ENCODE results near the gene BPIFB6.

Gene BPIFB6

GRCh38 chr20:33009214-33010132 lies 22.0 kb upstream of the BPIFB6 start:
- Mint-ChIP-seq H3K27me3 (no peaks in the 10 kb centered on the region), H3K4me3 (no peak overlapping the region), H3K9me3 (no peaks in the 10 kb centered on the region), H3K27ac (no peak overlapping the region), H3K36me3 (ENCODE audit: low read depth) (no peaks in the 10 kb centered on the region), H3K4me1 (ENCODE audit: low read depth) (no peaks in the 10 kb centered on the region)

GRCh38 chr20:33010133-33010504 lies 21.3 kb upstream of the BPIFB6 start:
- Mint-ChIP-seq H3K4me1 (ENCODE audit: low read depth) (no peaks in the 10 kb centered on the region), H3K27ac (no peak overlapping the region), H3K9me3 (no peaks in the 10 kb centered on the region), H3K27me3 (no peaks in the 10 kb centered on the region), H3K4me3 (no peak overlapping the region), H3K36me3 (ENCODE audit: low read depth) (no peaks in the 10 kb centered on the region)

DNA sequence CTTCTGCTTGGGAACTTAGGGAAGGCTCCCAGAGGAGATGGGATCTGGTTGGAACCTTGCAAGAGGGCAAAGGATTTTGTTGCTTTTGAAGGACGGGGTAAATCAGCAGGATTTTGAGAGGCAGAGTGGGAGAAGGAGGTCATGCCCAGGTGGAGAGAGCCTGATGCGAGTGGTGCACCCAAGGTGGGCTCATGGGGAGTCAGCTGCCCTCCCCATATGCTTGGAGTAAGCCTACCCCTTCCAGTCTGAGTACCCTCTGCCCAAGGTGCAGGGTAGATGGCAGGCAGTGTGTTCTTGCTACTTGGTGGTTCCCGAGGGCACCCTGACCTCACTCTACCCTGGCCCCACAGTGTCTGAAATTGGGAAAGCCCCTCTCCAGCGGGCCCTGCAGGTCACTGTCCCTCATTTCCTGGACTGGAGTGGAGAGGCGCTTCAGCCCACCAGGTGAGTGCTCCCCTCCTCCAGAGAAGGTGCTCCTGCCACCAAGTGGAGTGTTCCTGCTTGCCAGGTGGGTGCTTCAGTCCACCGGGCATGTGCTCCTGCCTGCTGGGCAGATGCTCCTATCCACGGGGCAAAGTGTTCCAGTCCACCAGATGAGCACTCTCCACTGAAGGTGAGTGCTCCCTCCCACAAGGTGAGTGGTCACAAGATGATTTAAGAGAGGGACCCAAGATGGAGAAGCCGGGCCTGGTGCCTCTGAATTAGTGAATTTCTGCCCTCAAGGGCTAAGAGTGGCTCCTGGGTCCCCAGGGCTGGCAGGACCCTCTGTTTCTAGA lies 20.6 kb upstream of the BPIFB6 start:
- no peaks in the 10 kb centered on the region for H3K27me3 Mint-ChIP-seq
- H3K4me1 Mint-ChIP-seq (ENCODE audit: low read depth), result no peaks in the 10 kb centered on the region
- H3K27ac Mint-ChIP-seq, result no peak overlapping the region
- H3K36me3 Mint-ChIP-seq (ENCODE audit: low read depth), result no peaks in the 10 kb centered on the region
- H3K4me3 Mint-ChIP-seq, result no peak overlapping the region
- H3K9me3 Mint-ChIP-seq, result no peaks in the 10 kb centered on the region

DNA sequence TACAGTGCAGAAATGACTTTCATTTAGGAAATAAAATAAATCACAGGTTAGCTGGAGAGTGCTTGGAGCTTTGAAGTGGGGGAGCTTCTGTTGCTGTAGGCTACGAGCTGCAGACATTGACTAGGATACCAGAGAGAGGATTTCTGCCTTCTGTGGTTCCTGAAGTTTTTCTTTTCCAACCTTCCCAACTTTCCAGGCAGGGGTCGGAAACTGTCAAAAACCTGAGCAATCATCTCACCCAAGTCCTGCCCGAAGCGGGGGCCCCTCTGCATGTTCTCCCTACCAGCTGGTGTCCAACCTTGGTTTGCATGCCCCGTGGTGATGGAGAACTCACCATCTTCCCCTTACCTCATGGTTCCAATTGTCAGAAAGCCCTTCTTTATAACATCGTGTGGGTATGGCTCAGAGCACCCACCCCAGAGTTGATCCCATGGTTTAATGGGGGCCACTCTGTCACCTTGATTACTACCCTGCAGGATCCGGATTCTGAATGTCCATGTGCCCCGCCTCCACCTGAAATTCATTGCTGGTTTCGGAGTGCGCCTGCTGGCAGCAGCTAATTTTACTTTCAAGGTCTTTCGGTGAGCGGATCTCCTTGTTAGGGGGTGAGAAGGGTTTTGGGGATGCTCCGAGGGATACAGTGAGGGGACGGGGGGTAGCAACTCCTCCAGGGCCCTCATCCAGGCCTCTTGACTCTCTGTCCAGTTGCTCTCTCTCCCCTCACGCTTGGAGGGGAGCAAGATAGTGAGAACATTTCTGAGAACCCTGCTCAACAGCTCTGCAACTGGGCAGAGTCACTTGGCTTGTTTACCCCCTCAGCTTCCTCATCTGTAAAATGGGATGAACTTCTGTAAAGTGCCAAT lies 18.9 kb upstream of the BPIFB6 start:
- H3K36me3 Mint-ChIP-seq (ENCODE audit: low read depth), result no peaks in the 10 kb centered on the region
- H3K4me3 Mint-ChIP-seq, result no peak overlapping the region
- H3K4me1 Mint-ChIP-seq (ENCODE audit: low read depth), result no peaks in the 10 kb centered on the region
- no peaks in the 10 kb centered on the region for H3K27me3 Mint-ChIP-seq
- no peak overlapping the region for H3K27ac Mint-ChIP-seq
- no peaks in the 10 kb centered on the region for H3K9me3 Mint-ChIP-seq

DNA sequence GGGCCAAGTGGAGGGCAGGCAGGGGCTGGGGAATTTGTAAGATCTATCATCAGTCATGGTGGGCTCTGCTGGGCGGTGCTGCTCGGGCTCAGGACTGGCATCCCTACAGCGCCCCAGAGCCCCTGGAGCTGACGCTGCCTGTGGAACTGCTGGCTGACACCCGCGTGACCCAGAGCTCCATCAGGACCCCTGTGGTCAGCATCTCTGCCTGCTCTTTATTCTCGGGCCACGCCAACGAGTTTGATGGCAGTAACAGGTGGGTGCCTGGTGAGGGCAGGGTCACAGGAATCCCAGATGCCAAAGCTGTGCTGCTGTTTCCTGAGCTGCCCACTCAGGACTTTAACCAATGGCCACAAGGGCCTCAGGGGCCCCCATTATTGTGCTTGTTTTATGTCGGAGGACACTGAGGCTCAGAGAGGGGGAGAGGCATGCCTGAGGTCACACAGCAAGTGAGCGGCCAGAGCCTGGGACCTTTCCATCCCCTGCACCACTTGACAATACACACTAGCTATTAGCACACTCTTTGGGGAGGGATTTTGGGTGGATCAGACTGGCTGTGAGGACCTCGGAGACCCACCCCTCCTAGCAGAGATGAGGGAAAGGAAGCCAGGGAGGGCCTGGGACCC lies 17.6 kb upstream of the BPIFB6 start:
- Mint-ChIP-seq H3K9me3 (no peaks in the 10 kb centered on the region), H3K4me1 (ENCODE audit: low read depth) (no peaks in the 10 kb centered on the region), H3K36me3 (ENCODE audit: low read depth) (no peaks in the 10 kb centered on the region), H3K27ac (no peak overlapping the region), H3K4me3 (no peak overlapping the region), H3K27me3 (no peaks in the 10 kb centered on the region)

- H3K36me3 Mint-ChIP-seq (ENCODE audit: low read depth), result no peaks in the 10 kb centered on the region
- H3K27ac Mint-ChIP-seq, result no peak overlapping the region
- no peaks in the 10 kb centered on the region for H3K4me1 Mint-ChIP-seq (ENCODE audit: low read depth)
- no peaks in the 10 kb centered on the region for H3K27me3 Mint-ChIP-seq
- H3K4me3 Mint-ChIP-seq, result no peak overlapping the region
- H3K9me3 Mint-ChIP-seq, result no peaks in the 10 kb centered on the region
Observed at GRCh38 chr20:33014336-33015113, 16.9 kb upstream of the BPIFB6 start.

- H3K4me3 Mint-ChIP-seq, result no peak overlapping the region
- H3K9me3 Mint-ChIP-seq, result no peaks in the 10 kb centered on the region
- H3K27ac Mint-ChIP-seq, result no peak overlapping the region
- H3K4me1 Mint-ChIP-seq (ENCODE audit: low read depth), result no peaks in the 10 kb centered on the region
- no peaks in the 10 kb centered on the region for H3K27me3 Mint-ChIP-seq
- H3K36me3 Mint-ChIP-seq (ENCODE audit: low read depth), result no peaks in the 10 kb centered on the region
Observed at GRCh38 chr20:33015114-33015484, 16.3 kb upstream of the BPIFB6 start.

DNA sequence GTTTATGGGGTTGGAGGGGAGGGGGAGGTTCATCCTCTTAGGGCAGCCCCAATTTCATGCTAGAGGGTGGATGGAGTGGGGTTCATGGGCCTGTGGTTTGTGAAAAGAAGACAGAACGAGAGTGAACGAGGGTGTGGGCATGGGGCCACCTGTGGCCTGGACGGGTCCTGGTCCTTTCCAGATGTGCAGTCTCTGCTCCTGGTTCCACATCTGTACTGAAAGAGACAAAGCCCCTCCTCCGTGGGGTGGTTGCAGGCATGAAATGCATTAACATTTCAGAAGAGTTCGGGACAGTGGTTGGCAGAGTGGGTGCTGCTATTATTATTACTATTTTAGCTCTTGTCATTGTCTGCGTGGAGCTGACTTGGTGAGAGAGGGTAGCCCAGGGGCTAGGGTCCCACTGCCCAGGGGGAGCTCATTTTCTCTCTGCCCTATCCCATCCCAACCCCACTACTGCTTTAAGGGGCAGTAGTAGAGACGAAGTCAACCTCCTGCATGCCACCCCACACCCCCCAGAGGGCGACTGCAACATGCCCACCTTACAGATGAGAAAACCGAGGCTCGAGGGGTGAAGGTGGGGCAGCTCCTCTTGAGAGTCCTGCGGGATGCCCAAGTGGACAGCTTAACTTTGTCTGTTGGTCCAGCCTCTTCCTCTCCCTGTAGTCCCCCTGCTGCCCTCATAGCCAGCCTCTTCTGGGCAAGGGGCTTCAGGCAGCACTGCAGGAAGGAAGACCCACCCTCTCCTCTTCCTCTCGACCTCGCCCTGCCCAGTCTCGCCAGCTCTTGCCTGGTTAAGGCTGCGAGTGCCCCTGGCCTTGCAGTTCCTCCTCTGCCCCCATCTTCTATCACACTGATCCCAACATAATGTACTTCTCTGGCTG lies 15.5 kb upstream of the BPIFB6 start:
- Mint-ChIP-seq H3K27ac (no peak overlapping the region), H3K36me3 (ENCODE audit: low read depth) (no peaks in the 10 kb centered on the region), H3K4me3 (no peak overlapping the region), H3K4me1 (ENCODE audit: low read depth) (no peaks in the 10 kb centered on the region), H3K9me3 (no peaks in the 10 kb centered on the region), H3K27me3 (no peaks in the 10 kb centered on the region)

GRCh38 chr20:33016581-33017109 lies 14.8 kb upstream of the BPIFB6 start:
- Mint-ChIP-seq H3K9me3 (no peaks in the 10 kb centered on the region), H3K27ac (no peak overlapping the region), H3K27me3 (no peaks in the 10 kb centered on the region), H3K4me1 (ENCODE audit: low read depth) (no peaks in the 10 kb centered on the region), H3K36me3 (ENCODE audit: low read depth) (no peaks in the 10 kb centered on the region), H3K4me3 (no peak overlapping the region)

GRCh38 chr20:33017542-33017941 lies 13.9 kb upstream of the BPIFB6 start:
- no peak overlapping the region for H3K4me3 Mint-ChIP-seq
- H3K27me3 Mint-ChIP-seq, result no peaks in the 10 kb centered on the region

GRCh38 chr20:33018169-33018931 lies 13.1 kb upstream of the BPIFB6 start:
- no peak overlapping the region for H3K4me3 Mint-ChIP-seq
- H3K27me3 Mint-ChIP-seq, result no peaks in the 10 kb centered on the region
- H3K27ac Mint-ChIP-seq, result no peak overlapping the region

More at GRCh38 chr20:33017542-33017941, 13.9 kb upstream of the BPIFB6 start:
- Mint-ChIP-seq H3K27ac (no peak overlapping the region), H3K36me3 (ENCODE audit: low read depth) (no peaks in the 10 kb centered on the region), H3K4me1 (ENCODE audit: low read depth) (no peaks in the 10 kb centered on the region), H3K9me3 (no peaks in the 10 kb centered on the region)

DNA sequence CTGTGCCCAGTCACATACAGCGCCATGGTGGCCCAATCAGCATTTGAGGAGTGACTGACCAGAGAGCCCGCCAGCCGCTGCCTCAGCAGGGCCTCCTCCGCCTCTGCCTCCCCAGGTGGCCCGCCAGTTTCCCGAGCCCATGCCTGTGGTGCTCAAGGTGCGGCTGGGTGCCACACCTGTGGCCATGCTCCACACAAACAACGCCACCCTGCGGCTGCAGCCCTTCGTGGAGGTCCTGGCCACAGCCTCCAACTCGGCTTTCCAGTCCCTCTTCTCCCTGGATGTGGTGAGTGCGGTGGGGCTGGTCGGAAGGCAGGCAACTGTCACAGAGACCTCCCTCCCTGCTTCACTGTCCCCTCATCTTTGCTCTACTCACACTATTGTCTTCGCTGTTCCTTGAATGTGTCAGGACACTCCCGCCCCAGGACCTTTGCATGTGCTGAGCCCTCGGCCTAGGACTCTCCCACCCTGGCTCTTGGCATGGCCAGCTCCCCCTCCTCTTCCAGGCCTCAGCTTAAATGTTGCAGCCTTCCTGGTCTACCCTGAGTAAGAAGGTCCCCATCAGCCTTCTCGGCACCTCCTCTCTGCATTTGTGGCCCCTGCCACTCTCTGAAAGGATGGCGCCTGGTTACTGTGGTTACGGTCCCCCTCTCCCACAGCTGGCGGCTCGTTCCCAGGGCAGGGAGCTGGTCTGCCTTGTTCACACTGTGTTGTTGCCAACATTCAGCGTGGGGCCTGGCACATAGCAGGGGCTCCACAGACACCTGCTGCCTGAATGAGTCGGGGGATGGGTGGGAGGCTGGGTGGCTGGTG lies 11.8 kb upstream of the BPIFB6 start:
- no peaks in the 10 kb centered on the region for H3K27me3 Mint-ChIP-seq
- H3K27ac Mint-ChIP-seq, result no peak overlapping the region
- H3K9me3 Mint-ChIP-seq, result no peaks in the 10 kb centered on the region
- H3K4me1 Mint-ChIP-seq (ENCODE audit: low read depth), result no peaks in the 10 kb centered on the region
- no peaks in the 10 kb centered on the region for H3K36me3 Mint-ChIP-seq (ENCODE audit: low read depth)
- H3K4me3 Mint-ChIP-seq, result no peak overlapping the region

More at GRCh38 chr20:33018169-33018931, 13.1 kb upstream of the BPIFB6 start:
- H3K36me3 Mint-ChIP-seq (ENCODE audit: low read depth), result no peaks in the 10 kb centered on the region
- H3K9me3 Mint-ChIP-seq, result no peaks in the 10 kb centered on the region
- H3K4me1 Mint-ChIP-seq (ENCODE audit: low read depth), result no peaks in the 10 kb centered on the region
